ENCODE data around the gene FEM1A.
"Not testable (repeated sequence)": the region's sequence is repeated elsewhere in the genome, so short reads cannot be mapped to it uniquely, and the experiment has no call there.

The FEM1A gene

GRCh38 chr19:4811328-4812131, 20.0 kb downstream of the FEM1A start:
- in situ Hi-C loops (cut with MboI; ENCODE audit: low sequenced_read_pairs): no loop called here

GRCh38 chr19:4814625-4815425, 23.3 kb downstream of the FEM1A start:
- in situ Hi-C loops (cut with MboI; ENCODE audit: low sequenced_read_pairs): no loop called here

GRCh38 chr19:4815426-4816201, 24.1 kb downstream of the FEM1A start:
- in situ Hi-C loops (cut with MboI; ENCODE audit: low sequenced_read_pairs): no loop called here

GRCh38 chr19:4816202-4816949, 24.8 kb downstream of the FEM1A start:
- in situ Hi-C loops (cut with MboI; ENCODE audit: low sequenced_read_pairs): no loop called here

GRCh38 chr19:4816950-4817278, 25.4 kb downstream of the FEM1A start:
- in situ Hi-C loops (cut with MboI; ENCODE audit: low sequenced_read_pairs): no loop called here

GRCh38 chr19:4817467-4818277, 26.1 kb downstream of the FEM1A start:
- in situ Hi-C loops (cut with MboI; ENCODE audit: low sequenced_read_pairs): no loop called here

- in situ Hi-C loops (cut with MboI; ENCODE audit: low sequenced_read_pairs): no loop called here
These were observed 29.7 kb downstream of the FEM1A start for GRCh38 chr19:4821265-4821664.

- in situ Hi-C loops (cut with MboI; ENCODE audit: low sequenced_read_pairs): not testable (repeated sequence)
These were observed 30.8 kb downstream of the FEM1A start for GRCh38 chr19:4822354-4822753.

GRCh38 chr19:4823577-4823976, 32.0 kb downstream of the FEM1A start:
- in situ Hi-C loops (cut with MboI; ENCODE audit: low sequenced_read_pairs): no loop called here

- in situ Hi-C loops (cut with MboI; ENCODE audit: low sequenced_read_pairs): no loop called here
These were observed 37.6 kb downstream of the FEM1A start for GRCh38 chr19:4829001-4829712.

GRCh38 chr19:4830332-4830731, 38.8 kb downstream of the FEM1A start:
- in situ Hi-C loops (cut with MboI; ENCODE audit: low sequenced_read_pairs): no loop called here

GRCh38 chr19:4830768-4831265, 39.3 kb downstream of the FEM1A start:
- in situ Hi-C loops (cut with MboI; ENCODE audit: low sequenced_read_pairs): no loop called here

- in situ Hi-C loops (cut with MboI; ENCODE audit: low sequenced_read_pairs): no loop called here
These were observed 39.9 kb downstream of the FEM1A start, which contains the start of gene TICAM1 for GRCh38 chr19:4831304-4831978. TSS of gene TICAM1 (minus strand) at chr19:4831712. CDS start at chr19:4818377, 13,335 bp downstream.

- in situ Hi-C loops (cut with MboI; ENCODE audit: low sequenced_read_pairs): not testable (repeated sequence)
These were observed 40.4 kb downstream of the FEM1A start for GRCh38 chr19:4831979-4832340.

- in situ Hi-C loops (cut with MboI; ENCODE audit: low sequenced_read_pairs): no loop called here
These were observed 41.2 kb downstream of the FEM1A start for GRCh38 chr19:4832776-4833175.

- in situ Hi-C loops (cut with MboI; ENCODE audit: low sequenced_read_pairs): no loop called here
These were observed 47.7 kb downstream of the FEM1A start for GRCh38 chr19:4839192-4839591.

GRCh38 chr19:4843647-4843965, 52.1 kb downstream of the FEM1A start:
- in situ Hi-C loops (cut with MboI; ENCODE audit: low sequenced_read_pairs): no loop called here

- in situ Hi-C loops (cut with MboI; ENCODE audit: low sequenced_read_pairs): no loop called here
These were observed 53.0 kb downstream of the FEM1A start for GRCh38 chr19:4844348-4845179.
